Activated naive CD8-positive, alpha-beta T cell treated with anti-CD3 and anti-CD28 coated beads for 36 hours (primary cell): Measurements from ENCODE around the gene ALOX5AP. TPM values are rescaled to one million over a fixed set of nuclear protein-coding genes. Genes with fewer than 3 reads are reported as not detected.

ENCODE experiments used
- DNase-seq: peaks from one replicate; pipeline ENCODE4 v3.0.0; 2021
- H3K27ac Mint-ChIP-seq: one replicate; pipeline ENCODE4 v1.8.0; 2022; ENCODE audit warnings: mild to moderate bottlenecking, moderate library complexity, mixed read lengths
- H3K27me3 Mint-ChIP-seq: one replicate; pipeline ENCODE4 v1.8.0; 2022; ENCODE audit warnings: mild to moderate bottlenecking, mixed read lengths
- H3K36me3 Mint-ChIP-seq: one replicate; pipeline ENCODE4 v1.8.0; 2021; ENCODE audit warnings: mild to moderate bottlenecking, mixed read lengths
- H3K4me1 Mint-ChIP-seq: one replicate; pipeline ENCODE4 v1.8.0; 2021; ENCODE audit warnings: mixed read lengths
- H3K4me3 Mint-ChIP-seq: one replicate; pipeline ENCODE4 v1.8.0; 2022; ENCODE audit warnings: mild to moderate bottlenecking, moderate library complexity, mixed read lengths
- H3K9me3 Mint-ChIP-seq: one replicate; pipeline ENCODE4 v1.8.0; 2022; ENCODE audit warnings: mixed read lengths
- total RNA-seq, 2 experiments: library from RNA; stranded (reverse); gene quantifications; one replicate each; pipeline ENCODE4 v1.2.3, GENCODE V29; 2021

ALOX5AP gene
- total RNA-seq, 2 experiments from 2014 or later = 16.4 to 17.4 TPM

DNA sequence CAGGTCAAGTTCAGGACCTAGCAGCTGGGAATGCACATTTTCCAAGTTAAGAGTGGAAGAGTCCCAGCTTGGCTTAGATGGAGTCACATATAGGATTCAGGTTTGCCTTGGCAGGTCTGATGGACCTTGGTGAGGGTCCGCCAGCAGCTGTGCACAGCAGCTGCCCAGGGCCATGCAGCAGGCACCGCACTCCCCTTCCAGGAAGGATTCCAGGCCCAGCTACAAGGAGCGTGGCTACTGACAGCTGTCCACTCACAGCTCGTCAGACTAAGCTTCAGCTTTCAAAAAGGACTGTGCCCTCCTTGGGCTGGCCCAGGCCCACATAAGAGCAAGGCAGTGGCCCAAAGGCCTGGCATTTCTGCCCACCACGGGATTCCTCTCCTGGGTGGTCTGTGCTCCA is 68.4 kb downstream of the ALOX5AP start:
- no peak overlapping the region for H3K4me3 Mint-ChIP-seq
- DNase-seq = no peak
- H3K27me3 Mint-ChIP-seq = peaks cover 4% of the 10 kb centered on the region
- H3K9me3 Mint-ChIP-seq = no peaks in the 10 kb centered on the region
- H3K27ac Mint-ChIP-seq = no peak overlapping the region
- H3K4me1 Mint-ChIP-seq = peaks cover 6% of the 10 kb centered on the region
- H3K36me3 Mint-ChIP-seq = no peaks in the 10 kb centered on the region

DNA sequence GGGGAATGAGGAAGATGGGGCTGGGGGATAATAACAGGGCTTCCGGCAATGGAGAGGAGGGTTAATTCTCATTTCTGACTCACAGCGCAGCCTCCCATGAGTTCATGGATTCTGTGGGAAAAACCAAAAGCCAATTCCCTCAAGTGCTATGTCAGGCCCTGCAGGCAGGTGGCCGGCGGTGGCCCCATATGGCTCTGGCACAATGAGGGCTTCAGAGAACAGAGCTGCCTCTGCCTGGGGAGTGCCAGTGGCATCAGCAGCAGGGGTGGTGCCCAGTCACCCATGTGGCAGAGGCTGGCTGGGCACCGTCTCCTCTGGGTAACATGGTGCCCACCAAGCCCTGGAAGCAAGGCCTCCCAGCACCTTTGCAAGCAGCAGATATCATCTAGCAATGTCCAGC is 69.1 kb downstream of the ALOX5AP start:
- Mint-ChIP-seq H3K27ac (no peak overlapping the region), H3K4me3 (no peak overlapping the region), H3K27me3 (peaks cover 4% of the 10 kb centered on the region), H3K9me3 (no peaks in the 10 kb centered on the region), H3K36me3 (no peaks in the 10 kb centered on the region), H3K4me1 (peaks cover 6% of the 10 kb centered on the region)
- no peak for DNase-seq

DNA sequence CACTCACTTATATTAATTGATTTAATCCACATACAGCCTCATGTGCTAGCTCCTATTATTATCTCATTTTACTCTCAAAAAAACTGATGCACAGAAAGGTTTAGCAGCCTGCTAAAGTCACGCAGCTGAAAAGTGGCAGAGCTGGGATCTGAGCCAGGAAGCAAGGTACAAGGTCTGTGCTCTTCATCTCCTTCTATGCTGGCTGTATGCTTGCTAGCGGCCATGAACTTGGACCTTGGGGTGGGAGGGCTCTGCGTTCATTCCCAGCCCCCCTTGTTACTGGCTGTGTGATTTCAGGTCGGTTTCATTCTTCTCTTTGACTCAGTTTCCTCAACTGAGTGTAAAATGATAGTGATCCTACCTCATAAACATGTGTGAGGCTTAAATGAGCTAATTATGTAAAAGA is 69.8 kb downstream of the ALOX5AP start:
- Mint-ChIP-seq H3K4me3 (no peak overlapping the region), H3K36me3 (no peaks in the 10 kb centered on the region), H3K9me3 (no peaks in the 10 kb centered on the region), H3K4me1 (peaks cover 6% of the 10 kb centered on the region), H3K27me3 (peaks cover 4% of the 10 kb centered on the region), H3K27ac (no peak overlapping the region)
- DNase-seq = no peak

DNA sequence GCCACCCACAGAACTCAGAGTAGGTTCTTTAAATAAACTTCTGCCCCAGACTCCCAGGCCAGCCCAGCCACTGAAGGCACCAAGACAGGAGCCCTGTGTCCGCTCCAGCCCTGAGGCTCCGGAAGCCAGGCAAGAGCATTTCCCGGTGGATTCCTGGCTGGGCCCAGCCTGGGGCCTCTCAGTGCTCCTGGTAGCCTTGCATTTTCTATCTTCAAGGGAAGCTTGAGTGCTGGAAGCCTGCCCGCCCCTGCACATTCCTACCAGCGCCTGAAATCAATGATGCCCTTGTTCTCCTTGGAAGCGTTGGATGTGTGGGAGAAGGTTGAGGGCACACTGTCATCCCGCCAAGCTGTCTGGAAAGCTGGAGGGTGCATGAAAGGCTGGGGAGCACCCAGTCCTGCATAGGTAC is 70.3 kb downstream of the ALOX5AP start:
- H3K27ac Mint-ChIP-seq = no peak overlapping the region
- no peaks in the 10 kb centered on the region for H3K9me3 Mint-ChIP-seq
- no peak overlapping the region for H3K4me3 Mint-ChIP-seq
- H3K4me1 Mint-ChIP-seq = peaks cover 6% of the 10 kb centered on the region
- peaks cover 4% of the 10 kb centered on the region for H3K27me3 Mint-ChIP-seq
- no peaks in the 10 kb centered on the region for H3K36me3 Mint-ChIP-seq
- no peak for DNase-seq

DNA sequence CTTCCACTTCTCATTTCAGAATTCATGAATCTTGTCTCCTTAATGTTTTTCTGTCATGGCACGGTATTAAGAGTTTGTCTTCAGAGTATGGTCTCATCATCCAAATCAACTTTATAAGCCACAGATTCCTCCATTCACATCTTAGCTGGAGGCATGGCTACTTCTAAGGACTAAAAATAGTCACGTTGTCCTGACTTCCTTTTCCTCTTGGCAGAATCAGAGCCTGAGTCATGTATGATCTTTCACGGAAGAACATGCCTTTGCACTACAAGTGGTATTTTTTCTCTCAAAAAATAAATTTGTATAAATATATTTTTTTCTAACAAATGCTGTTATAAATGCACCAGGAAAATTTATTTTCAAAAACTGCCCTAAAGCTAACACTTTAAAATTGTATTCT is 71.4 kb downstream of the ALOX5AP start:
- H3K4me1 Mint-ChIP-seq = peaks cover 6% of the 10 kb centered on the region
- H3K27ac Mint-ChIP-seq = no peak overlapping the region

DNA sequence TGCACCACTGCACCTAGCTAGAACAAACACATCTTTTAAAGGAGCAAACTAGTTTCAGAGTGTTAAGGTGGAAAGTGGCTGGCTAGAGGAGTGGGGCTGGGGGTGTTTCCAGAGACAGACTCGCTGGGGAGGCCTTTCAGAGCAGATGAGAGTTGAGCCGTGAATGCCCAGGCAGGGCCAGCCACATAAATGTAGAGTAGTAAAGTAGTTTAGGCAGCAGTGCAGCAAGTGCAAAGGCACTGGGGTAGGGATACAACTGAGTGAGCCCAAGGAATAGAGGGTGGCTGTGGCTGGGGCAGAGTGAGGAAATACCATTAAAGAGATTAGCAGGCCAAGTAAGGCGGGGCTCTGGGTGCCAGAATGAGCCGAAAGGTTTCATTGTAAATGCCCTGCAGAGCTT is 72.0 kb downstream of the ALOX5AP start:
- H3K27ac Mint-ChIP-seq = no peak overlapping the region
- H3K4me3 Mint-ChIP-seq = no peak overlapping the region
- no peaks in the 10 kb centered on the region for H3K9me3 Mint-ChIP-seq
- no peak for DNase-seq
- peaks cover 4% of the 10 kb centered on the region for H3K27me3 Mint-ChIP-seq
- peaks cover 6% of the 10 kb centered on the region for H3K4me1 Mint-ChIP-seq
- H3K36me3 Mint-ChIP-seq = no peaks in the 10 kb centered on the region

More for the DNA sequence above, 71.4 kb downstream of the ALOX5AP start:
- Mint-ChIP-seq H3K9me3 (no peaks in the 10 kb centered on the region), H3K27me3 (peaks cover 4% of the 10 kb centered on the region), H3K4me3 (no peak overlapping the region), H3K36me3 (no peaks in the 10 kb centered on the region)
- DNase-seq = no peak

DNA sequence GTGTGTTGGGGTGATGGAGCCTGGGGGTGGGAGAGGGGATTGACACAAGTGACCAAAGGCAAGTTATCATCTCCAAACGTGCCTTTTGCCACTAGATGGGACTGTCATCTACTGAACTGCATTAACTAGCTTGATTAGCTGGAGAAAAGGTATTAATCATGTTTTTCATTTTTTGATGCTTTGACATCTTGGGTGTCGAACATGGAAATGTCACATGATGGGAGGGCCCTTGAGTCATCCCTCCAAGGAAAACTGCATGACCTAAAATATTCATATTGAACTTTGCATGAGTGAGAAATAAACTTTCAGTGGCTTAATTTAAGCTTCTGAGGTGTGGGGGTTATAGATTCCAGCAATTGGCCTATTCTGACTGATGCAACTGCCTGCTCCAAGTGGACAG is 73.3 kb downstream of the ALOX5AP start:
- no peak for DNase-seq
- H3K9me3 Mint-ChIP-seq = no peaks in the 10 kb centered on the region
- H3K4me1 Mint-ChIP-seq = no peaks in the 10 kb centered on the region
- no peaks in the 10 kb centered on the region for H3K36me3 Mint-ChIP-seq
- no peak overlapping the region for H3K4me3 Mint-ChIP-seq
- H3K27me3 Mint-ChIP-seq = peaks cover under 1% of the 10 kb centered on the region
- H3K27ac Mint-ChIP-seq = no peak overlapping the region

DNA sequence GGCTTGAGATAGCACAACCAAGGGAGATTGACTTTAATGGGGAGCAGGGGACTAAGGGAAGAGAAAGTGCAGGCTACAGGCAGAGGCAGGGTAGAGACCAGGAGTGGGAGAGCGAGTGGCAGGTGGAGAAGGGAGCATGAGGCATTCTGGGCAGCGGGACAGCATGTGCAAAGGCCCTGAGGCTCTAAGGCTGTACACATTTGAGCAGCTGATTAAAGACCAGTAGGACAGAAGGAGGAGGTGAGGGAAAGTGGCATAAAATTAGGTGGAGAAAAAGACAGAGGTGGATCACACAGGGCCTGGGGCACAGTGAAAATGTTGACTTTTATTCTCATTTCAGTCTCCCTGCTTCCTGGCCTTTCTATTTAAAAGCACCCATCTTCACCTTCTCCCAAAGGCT is 74.4 kb downstream of the ALOX5AP start:
- H3K4me1 Mint-ChIP-seq = no peaks in the 10 kb centered on the region
- H3K36me3 Mint-ChIP-seq = no peaks in the 10 kb centered on the region
- no peak overlapping the region for H3K4me3 Mint-ChIP-seq
- no peak overlapping the region for H3K27ac Mint-ChIP-seq
- no peak for DNase-seq
- H3K9me3 Mint-ChIP-seq = no peaks in the 10 kb centered on the region
- H3K27me3 Mint-ChIP-seq = no peaks in the 10 kb centered on the region

DNA sequence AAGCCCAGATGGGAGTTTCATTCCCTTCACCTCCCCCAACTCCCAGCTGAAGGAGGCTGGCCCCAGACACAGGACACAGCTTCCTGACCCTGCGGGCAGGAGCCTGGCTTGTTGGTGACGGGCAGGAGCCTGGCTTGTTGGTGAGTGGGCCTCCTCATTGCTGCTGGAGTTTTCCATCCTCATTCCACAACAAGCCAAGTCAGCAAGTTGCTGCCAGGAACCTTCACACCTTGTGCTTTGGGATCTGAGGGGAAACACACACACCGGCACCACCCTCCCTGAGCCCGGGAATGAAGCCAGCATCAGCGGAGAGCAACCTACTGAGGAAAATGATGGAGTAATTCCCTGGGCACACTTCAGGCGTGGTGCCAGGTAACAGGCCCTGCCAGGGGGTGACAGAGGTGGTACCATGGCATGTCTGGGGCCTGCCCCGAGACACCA is 74.9 kb downstream of the ALOX5AP start:
- DNase-seq = no peak
- Mint-ChIP-seq H3K27ac (no peak overlapping the region), H3K36me3 (no peaks in the 10 kb centered on the region), H3K27me3 (no peaks in the 10 kb centered on the region), H3K9me3 (no peaks in the 10 kb centered on the region), H3K4me3 (no peak overlapping the region), H3K4me1 (no peaks in the 10 kb centered on the region)

DNA sequence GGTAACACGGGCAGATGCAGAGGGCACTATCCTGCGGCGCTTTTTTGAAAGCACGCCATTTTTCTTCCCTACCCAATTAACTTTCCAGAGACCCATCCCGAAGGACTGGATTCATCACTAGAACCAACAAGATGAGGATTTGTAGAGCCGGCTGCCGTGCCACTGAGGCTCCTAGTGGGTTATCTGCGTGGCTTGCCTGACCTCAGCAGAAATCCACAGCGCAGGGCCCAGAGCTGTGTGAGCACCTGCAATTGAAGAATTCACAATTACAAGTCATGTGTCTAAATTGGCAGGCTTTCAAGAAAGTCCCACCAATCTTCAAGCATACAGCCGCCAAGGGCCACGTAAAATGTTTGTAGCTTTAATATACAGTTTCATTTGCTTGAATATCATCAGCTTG is 75.5 kb downstream of the ALOX5AP start:
- H3K4me1 Mint-ChIP-seq = no peaks in the 10 kb centered on the region
- no peak for DNase-seq
- no peak overlapping the region for H3K27ac Mint-ChIP-seq
- H3K36me3 Mint-ChIP-seq = no peaks in the 10 kb centered on the region
- no peak overlapping the region for H3K4me3 Mint-ChIP-seq
- H3K9me3 Mint-ChIP-seq = no peaks in the 10 kb centered on the region
- H3K27me3 Mint-ChIP-seq = no peaks in the 10 kb centered on the region

Other genes with a start within 250 kb of the ALOX5AP start
- 10 to 100 TPM; 13.6 to 15.3 TPM for gene USPL1, start 117.6 kb upstream of the ALOX5AP start, total RNA-seq
- not detected for gene MEDAG, start 170.7 kb downstream of the ALOX5AP start, total RNA-seq
- not detected for gene TEX26, start 197.1 kb downstream of the ALOX5AP start, total RNA-seq